GM12892 (cell line): ENCODE measurements around the gene POLA1.

ENCODE experiments used
- POLR2A ChIP-seq: IDR thresholded peaks from 2 replicates; pipeline ENCODE4 v1.6.1; 2011; ENCODE audit warnings: low read depth, low read length, control low read depth
- POLR2AphosphoS5 ChIP-seq: IDR thresholded peaks from 2 replicates; pipeline ENCODE4 v1.6.1; 2011; ENCODE audit warnings: low read depth, low read length, control low read depth
- TAF1 ChIP-seq: IDR thresholded peaks from 2 replicates; pipeline ENCODE4 v1.6.1; 2011; ENCODE audit warnings: low read depth, mild to moderate bottlenecking, control low read depth, low read length, borderline replicate concordance

DNA sequence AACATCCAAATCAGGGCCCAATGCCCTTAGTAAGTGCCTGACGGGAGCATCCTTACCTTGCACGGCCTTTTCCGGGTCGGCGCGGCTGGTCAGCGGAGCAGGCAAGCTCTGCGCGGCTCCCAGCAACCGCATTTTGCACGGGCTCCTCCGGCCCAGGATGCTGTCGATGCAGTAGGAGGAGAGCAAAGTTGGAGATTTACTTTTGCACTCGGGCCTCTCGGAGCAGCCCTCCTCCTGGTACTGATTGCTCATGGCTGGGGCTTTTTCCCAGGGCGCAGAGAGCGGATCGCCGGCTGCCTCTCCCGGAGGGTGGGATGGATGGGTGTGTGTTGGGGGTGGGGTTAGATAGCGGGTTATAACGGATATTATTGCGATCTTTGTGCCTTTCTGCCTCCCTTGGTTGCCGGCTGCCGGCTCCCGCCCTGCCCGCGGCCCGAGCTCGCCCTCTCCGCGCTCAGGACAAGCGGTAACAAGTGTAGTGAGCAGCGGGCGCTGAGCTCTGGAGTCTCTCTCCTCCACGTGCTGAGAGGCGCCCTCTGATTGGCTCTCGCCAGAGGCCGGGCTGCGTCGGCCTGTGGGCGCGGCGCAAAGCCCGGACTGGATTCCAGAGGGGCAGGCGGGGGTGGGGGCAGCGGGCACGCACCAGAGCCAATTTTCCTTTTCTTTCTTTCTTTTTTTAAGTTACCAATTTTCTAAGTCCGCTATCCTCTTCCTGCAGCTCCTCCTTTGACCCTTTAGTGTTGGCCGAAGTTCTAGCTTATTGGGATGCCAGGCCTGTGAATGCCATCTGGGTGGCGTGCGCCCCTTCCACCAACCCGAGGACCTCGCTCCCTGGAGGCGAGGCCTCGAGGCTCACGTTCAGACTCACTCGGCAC is 322.0 kb downstream of the POLA1 start, which contains the start of gene ARX:
- TF ChIP-seq POLR2A (no peak), POLR2AphosphoS5 (no peak), TAF1 (no peak)
